Coronary artery (tissue), 2 donors: Measurements from ENCODE around the gene ADGB.
"Not testable (repeated sequence)": the region's sequence is repeated elsewhere in the genome, so short reads cannot be mapped to it uniquely, and the experiment has no call there.

ENCODE experiments used
- DNase-seq: peaks from one replicate; pipeline ENCODE4 v3.0.0-alpha.2; 2017; ENCODE audit warnings: low spot score
- H3K27ac ChIP-seq, 2 donors: fragments of 200-600 bp; sonication (generic); one replicate each; pipeline ENCODE4 v1.5.1; 2016 to 2019
- H3K4me3 ChIP-seq: fragments of 200-600 bp; sonication (generic); 2 replicates; pipeline ENCODE4 v1.5.1; 2016; ENCODE audit warnings: mild to moderate bottlenecking, moderate library complexity
- TF ChIP-seq, protein P1 (sequence below): fragments of 200-600 bp; sonication (generic); IDR thresholded peaks from one replicate; pipeline ENCODE4 v1.5.1; 2019; ENCODE audit warnings: antibody characterized with exemption

Gene ADGB

DNA sequence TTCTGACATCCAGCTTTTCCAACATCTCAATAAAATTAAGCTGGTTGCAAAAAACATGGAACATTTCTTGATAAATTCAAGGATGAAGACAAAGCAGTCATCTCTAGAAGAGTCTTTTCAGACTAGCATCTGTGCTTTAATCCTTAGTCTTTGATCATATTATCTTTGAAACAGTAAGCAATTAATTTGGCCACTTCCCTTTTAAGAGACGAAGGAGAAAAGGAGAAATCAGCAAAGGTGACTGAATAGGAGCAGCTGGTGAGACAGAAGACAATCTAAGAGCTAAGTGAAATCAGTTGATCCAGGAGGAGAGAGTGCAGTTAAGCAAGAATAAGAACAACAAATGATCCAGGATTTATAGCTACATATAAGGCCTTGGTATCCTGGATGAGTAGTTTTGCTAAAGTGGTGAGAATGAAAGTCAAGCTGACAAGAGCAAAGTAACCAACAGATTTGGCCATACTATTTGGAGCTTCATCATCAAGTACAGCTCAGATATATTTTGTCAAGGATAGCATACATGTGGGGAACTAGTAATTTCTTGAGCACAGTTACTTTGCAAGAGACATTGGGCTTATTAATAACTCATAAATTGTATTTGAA, 215.5 kb downstream of the ADGB start:
- Histone ChIP-seq H3K4me3 (no peak overlapping the region), H3K27ac (no peak overlapping the region)
- TF ChIP-seq, protein P1, sequence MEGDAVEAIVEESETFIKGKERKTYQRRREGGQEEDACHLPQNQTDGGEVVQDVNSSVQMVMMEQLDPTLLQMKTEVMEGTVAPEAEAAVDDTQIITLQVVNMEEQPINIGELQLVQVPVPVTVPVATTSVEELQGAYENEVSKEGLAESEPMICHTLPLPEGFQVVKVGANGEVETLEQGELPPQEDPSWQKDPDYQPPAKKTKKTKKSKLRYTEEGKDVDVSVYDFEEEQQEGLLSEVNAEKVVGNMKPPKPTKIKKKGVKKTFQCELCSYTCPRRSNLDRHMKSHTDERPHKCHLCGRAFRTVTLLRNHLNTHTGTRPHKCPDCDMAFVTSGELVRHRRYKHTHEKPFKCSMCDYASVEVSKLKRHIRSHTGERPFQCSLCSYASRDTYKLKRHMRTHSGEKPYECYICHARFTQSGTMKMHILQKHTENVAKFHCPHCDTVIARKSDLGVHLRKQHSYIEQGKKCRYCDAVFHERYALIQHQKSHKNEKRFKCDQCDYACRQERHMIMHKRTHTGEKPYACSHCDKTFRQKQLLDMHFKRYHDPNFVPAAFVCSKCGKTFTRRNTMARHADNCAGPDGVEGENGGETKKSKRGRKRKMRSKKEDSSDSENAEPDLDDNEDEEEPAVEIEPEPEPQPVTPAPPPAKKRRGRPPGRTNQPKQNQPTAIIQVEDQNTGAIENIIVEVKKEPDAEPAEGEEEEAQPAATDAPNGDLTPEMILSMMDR: no peak
- no peak for DNase-seq

DNA sequence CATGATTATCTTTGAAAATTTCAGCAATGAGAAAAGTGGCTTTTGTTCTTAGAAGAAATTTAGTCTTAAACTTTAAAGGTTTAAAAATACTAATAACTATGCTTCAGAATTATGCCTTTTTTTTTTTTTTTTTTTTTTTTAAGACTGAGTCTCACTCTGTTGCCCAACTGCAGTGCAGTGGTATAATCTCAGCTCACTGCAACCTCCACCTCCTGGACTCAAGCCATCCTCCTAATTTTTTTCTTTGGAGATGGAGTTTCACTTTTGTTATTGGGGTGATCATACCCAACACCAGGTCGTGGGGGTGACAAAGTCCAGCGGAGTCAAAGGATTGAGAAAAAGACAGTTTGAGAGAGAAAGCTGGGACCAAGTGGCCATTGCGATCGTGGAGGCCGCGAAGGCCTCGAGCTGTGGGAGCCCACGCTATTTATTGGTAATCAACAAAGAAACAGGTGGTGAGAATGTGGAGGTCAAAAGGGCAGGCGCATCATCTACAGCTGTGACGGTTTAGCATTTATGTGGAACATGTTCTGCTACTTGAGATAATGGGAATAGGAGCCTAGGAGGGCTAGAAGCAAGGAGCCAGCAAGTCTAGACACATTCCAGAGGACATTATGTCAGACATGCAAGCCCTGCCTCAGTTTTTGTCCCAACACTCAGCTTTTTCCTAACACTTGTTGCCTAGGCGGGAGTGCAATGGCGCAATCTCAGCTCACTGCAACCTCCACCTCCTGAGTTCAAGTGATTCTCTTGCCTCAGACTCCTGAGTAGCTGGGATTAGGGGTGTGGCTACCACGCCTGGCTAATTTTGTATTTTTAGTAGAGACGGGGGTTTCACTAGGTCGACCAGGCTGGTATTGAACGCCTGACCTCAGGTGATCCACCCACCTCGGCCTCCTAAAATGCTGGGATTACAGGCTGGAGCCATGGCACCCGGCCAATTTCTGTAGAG, 217.0 kb downstream of the ADGB start:
- H3K27ac ChIP-seq, H3K4me3 ChIP-seq, DNase-seq: not testable (repeated sequence)

DNA sequence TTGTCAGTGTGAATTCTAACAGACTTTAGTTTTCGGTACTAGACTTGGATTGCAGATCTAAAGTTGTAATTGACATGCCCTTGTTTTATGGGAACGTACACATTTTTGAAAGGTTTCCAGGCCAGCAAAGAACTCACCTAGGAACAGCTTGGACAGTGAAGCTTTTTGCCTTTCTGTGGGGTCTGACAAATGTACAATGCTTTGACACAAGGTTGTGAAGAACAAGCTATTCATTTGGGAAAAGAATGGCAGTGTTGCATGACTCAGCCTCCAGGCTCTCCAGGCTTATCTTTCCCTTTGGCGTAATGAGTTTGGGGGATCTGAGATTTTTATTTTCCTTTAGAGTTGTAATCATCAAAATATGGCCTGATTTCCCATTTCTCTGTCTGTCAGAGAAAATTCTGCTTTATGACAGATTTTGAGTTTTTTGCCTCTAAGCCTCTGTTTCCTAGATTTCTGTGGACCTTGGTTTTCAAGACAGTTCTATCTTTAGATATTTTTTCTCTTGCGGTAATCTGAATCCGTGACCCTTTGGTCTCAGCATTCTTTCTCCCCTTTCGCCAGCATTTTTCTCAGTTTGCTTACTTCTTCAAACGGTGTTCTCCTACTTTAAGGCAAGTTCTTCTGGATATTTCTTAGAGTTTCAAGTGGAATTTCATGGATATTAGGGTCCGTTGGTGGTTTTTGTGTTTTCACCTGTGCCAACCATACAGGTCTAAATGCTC, 221.0 kb downstream of the ADGB start:
- Histone ChIP-seq H3K4me3 (no peak overlapping the region), H3K27ac (no peak overlapping the region)
- TF ChIP-seq, protein P1: no peak
- DNase-seq: no peak

DNA sequence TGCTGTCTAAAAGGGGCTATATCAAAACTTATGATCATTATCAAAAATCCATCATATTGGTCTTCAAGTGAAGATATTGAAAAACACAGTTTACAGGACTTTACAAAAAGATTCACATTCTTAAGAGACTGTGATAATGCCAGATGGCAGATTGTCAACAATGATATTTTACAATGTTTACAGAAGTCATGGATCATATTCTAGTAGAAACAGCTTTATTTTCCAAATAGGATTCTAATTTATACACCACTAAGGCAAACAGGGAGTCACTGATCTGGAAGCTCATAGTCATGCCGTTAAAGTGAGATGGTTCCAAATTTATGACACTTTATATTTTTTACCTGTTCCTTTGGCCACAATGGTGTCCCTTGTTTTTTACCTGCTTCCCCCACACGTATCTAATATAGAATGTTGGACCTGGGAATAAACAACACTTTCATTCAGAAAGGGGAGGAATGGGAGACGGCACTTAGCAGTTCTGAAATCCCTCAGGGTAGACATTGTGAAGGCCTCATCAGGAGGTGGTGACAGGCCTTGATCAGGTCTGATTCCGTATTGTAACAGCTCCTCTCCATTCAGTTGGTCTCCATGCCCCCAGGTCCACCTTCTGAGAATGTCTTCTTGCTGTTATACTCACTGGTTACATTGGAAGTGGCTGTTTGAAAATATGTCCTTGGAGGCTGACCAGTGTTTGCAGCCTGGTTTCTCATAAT, 228.6 kb downstream of the ADGB start:
- no peak overlapping the region for H3K27ac ChIP-seq
- TF ChIP-seq, protein P1: no peak
- no peak for DNase-seq
- no peak overlapping the region for H3K4me3 ChIP-seq

DNA sequence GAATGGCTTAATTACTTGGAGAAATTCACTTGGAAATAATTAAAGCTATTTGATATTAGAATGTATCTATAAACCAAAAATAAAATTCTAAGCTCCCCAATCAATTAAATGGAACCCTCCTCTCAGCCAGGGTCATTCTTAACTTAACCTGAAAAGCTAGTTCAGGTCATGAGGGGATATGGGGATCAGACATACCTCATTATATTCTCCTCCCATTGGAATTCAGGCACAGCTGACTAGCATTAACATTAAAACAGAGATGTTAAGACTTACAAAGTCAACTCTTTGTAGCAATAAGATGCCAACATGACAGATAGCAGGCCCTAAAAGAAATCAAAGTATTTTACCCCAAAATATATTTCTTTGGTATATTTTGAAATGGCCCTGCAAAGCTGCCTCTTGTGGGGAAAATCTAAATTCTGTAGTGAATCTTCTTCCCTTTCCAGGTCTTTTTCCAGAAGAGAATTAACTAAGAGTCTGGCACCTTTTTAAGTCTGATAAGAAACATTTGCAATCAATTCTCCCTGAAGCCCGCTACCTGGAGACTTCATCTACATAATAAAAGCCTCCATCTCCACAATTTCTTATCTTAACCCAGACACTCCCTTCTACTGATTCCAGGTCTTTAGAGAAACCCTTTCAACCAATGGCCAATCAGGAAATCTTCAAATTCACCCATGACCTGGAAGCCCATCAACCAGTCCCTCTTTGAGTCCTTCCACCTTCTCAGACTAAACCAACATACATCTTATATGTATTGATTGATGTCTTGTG, 231.2 kb downstream of the ADGB start:
- TF ChIP-seq, protein P1: no peak
- H3K27ac ChIP-seq: no peak overlapping the region
- H3K4me3 ChIP-seq: no peak overlapping the region

DNA sequence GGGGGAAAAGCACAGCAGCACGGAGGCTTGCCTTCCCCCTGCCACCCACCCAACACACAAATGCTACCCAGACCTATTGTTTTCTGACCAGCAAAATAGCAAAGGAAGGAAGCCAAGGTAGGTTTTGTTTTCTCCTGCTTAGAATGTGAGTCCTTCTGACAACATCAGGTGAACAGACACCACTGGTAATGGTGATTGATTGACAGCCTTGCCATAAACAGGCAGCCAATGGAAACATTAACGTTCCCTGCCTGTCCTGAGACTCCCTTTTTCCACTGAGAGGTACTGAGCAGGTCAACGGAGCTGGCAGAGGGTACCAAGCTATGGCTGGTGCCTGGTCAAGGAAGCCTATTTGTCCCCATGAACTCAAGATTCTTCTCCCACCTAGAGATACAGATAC, 234.4 kb downstream of the ADGB start:
- DNase-seq: no peak
- no peak overlapping the region for H3K27ac ChIP-seq
- TF ChIP-seq, protein P1: no peak
- H3K4me3 ChIP-seq: no peak overlapping the region

More for the DNA sequence above, 231.2 kb downstream of the ADGB start:
- no peak for DNase-seq
